Measurements from ENCODE around the gene IBTK. TPM values are rescaled to one million over a fixed set of nuclear protein-coding genes. Genes with fewer than 3 reads are reported as not detected.

Gene IBTK
- polyA plus RNA-seq, 1 experiment, result 13.0 TPM

GRCh38 chr6:82245376-82245775 lies 2.2 kb downstream of the IBTK start:
- POLR2A ChIA-PET, result no interaction called here
- CTCF ChIA-PET, result no interaction called here
- no peak overlapping the region for H3K4me3 ChIP-seq (ENCODE audit: low read depth, low read length)
- TF ChIP-seq, protein P1, sequence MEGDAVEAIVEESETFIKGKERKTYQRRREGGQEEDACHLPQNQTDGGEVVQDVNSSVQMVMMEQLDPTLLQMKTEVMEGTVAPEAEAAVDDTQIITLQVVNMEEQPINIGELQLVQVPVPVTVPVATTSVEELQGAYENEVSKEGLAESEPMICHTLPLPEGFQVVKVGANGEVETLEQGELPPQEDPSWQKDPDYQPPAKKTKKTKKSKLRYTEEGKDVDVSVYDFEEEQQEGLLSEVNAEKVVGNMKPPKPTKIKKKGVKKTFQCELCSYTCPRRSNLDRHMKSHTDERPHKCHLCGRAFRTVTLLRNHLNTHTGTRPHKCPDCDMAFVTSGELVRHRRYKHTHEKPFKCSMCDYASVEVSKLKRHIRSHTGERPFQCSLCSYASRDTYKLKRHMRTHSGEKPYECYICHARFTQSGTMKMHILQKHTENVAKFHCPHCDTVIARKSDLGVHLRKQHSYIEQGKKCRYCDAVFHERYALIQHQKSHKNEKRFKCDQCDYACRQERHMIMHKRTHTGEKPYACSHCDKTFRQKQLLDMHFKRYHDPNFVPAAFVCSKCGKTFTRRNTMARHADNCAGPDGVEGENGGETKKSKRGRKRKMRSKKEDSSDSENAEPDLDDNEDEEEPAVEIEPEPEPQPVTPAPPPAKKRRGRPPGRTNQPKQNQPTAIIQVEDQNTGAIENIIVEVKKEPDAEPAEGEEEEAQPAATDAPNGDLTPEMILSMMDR (IDR thresholded peaks at IDR 0.05; ENCODE audit: insufficient read depth, low read depth, low read length), result no peak
- H3K27me3 ChIP-seq (ENCODE audit: control insufficient read depth, insufficient read depth, low read length), result no peaks in the 10 kb centered on the region
- no peak for DNase-seq (ENCODE audit: low read depth)
- H3K36me3 ChIP-seq (ENCODE audit: control insufficient read depth, insufficient read depth, low read length), result no peaks in the 10 kb centered on the region

DNA sequence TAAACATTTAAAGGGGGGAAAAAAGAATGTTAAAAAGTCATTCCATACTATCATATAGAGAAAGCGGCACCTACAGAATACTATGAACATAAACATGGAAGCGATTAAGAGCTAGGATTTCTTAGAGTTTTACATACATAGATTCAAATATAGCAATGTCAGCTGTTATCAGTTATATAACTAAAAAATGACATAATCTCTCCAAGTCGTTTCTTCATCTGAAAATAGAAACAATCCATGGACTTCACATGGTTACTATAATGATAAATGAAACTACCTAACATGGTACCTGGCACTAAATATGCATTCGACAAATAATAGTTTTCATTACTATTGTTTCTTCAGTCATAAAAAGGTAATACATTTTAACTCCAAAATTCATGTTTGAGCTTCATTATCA lies 3.7 kb downstream of the IBTK start:
- DNase-seq (ENCODE audit: low read depth), result no peak
- no peaks in the 10 kb centered on the region for H3K36me3 ChIP-seq (ENCODE audit: control insufficient read depth, insufficient read depth, low read length)
- CTCF ChIA-PET, result interaction anchor here (1.5 kb wide), 1 partner anchor 821 kb away, joined by 5 read pairs; the partner anchor contains the start of gene UBE3D
- TF ChIP-seq, protein P1 (IDR thresholded peaks at IDR 0.05; ENCODE audit: insufficient read depth, low read depth, low read length), result no peak
- H3K4me3 ChIP-seq (ENCODE audit: low read depth, low read length), result no peak overlapping the region
- POLR2A ChIA-PET, result interaction anchor here (0.6 kb wide), 1 partner anchor 30 kb away, joined by 3 read pairs; no protein-coding TSS in a partner anchor
- H3K27me3 ChIP-seq (ENCODE audit: control insufficient read depth, insufficient read depth, low read length), result no peaks in the 10 kb centered on the region

DNA sequence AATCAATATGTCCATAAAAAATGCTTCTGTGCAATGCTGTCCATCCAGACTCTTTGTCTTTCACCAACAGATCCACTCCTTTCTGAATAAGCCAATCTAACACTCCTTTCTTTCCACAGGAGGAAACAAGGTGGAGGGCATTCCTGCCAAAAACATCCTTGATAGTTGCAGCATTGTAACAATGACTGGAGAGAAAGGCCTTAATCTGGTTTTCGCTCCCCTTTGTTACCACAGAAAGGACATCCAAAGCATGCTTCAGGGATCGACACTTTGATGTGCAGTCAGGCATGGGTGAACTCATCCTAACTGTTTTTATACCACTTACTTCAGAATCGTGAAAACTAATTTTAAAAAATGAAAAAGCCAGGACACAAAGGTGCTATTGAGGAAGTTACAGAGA lies 7.4 kb downstream of the IBTK start:
- no peaks in the 10 kb centered on the region for H3K27me3 ChIP-seq (ENCODE audit: control insufficient read depth, insufficient read depth, low read length)
- no peak overlapping the region for H3K4me3 ChIP-seq (ENCODE audit: low read depth, low read length)
- TF ChIP-seq, protein P1 (IDR thresholded peaks at IDR 0.05; ENCODE audit: insufficient read depth, low read depth, low read length), result no peak
- ChIA-PET POLR2A (no interaction called here), CTCF (interaction anchor here (1.2 kb wide), 1 partner anchor 17 kb away, joined by 3 read pairs; no protein-coding TSS in a partner anchor)
- H3K36me3 ChIP-seq (ENCODE audit: control insufficient read depth, insufficient read depth, low read length), result 0 out of 2 replicates have a peak, but pooled peaks cover 1% of the 10 kb centered on the region
- no peak for DNase-seq (ENCODE audit: low read depth)

DNA sequence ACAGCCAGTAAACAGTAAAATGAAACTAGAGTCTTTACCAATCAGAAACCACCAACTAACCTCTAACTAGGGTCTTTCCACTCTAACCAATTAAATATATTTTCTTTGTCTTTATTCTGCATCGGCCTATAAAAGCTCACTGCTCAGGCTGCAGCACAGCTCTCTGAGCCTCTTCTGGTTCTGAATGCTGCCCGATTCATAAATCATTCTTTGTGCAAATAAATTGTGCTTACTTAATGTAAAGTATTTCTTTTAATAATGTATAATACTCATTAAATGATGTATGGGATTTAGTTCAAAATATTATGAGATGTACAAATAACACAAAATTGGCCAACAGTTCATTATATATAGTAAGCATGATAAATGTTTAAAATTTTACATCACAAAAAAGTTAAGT lies 7.9 kb downstream of the IBTK start:
- POLR2A ChIA-PET, result no interaction called here
- H3K36me3 ChIP-seq (ENCODE audit: control insufficient read depth, insufficient read depth, low read length), result 0 out of 2 replicates have a peak, but pooled peaks cover 1% of the 10 kb centered on the region
- CTCF ChIA-PET, result no interaction called here
- no peak for DNase-seq (ENCODE audit: low read depth)
- no peaks in the 10 kb centered on the region for H3K27me3 ChIP-seq (ENCODE audit: control insufficient read depth, insufficient read depth, low read length)
- TF ChIP-seq, protein P1 (IDR thresholded peaks at IDR 0.05; ENCODE audit: insufficient read depth, low read depth, low read length), result no peak
- H3K4me3 ChIP-seq (ENCODE audit: low read depth, low read length), result no peak overlapping the region

GRCh38 chr6:82237013-82237412 lies 10.5 kb downstream of the IBTK start:
- no peak overlapping the region for H3K4me3 ChIP-seq (ENCODE audit: low read depth, low read length)
- DNase-seq (ENCODE audit: low read depth), result no peak
- H3K27me3 ChIP-seq (ENCODE audit: control insufficient read depth, insufficient read depth, low read length), result no peaks in the 10 kb centered on the region
- ChIA-PET CTCF (interaction anchor here (0.6 to 1.1 kb wide), 2 partner anchors 607 to 828 kb away, joined by 4 read pairs; partner anchors contain the start of gene UBE3D), POLR2A (no interaction called here)
- TF ChIP-seq, protein P1 (IDR thresholded peaks at IDR 0.05; ENCODE audit: insufficient read depth, low read depth, low read length), result no peak
- H3K36me3 ChIP-seq (ENCODE audit: control insufficient read depth, insufficient read depth, low read length), result 0 out of 2 replicates have a peak, but pooled peaks cover 1% of the 10 kb centered on the region

Data from BJ (cell line).